ENCODE results near the gene SRGAP2B.
"Not testable (repeated sequence)": the region's sequence is repeated elsewhere in the genome, so short reads cannot be mapped to it uniquely, and the experiment has no call there.

SRGAP2B gene

GRCh38 chr1:145036019-145036418 is 59.1 kb downstream of the SRGAP2B start:
- not testable (repeated sequence) for H3F3A ChIP-seq (ENCODE audit: control insufficient read depth, insufficient read depth); H3K27ac ChIP-seq (ENCODE audit: low read depth, low read length); H3K27me3 ChIP-seq (ENCODE audit: control insufficient read depth, low read length); H3K9me3 ChIP-seq (ENCODE audit: control insufficient read depth, insufficient read depth, low read length); H3K9me2 ChIP-seq (replicated peaks; ENCODE audit: control insufficient read depth, low read length); H3K4me2 ChIP-seq (ENCODE audit: low read length); H3K4me1 ChIP-seq (ENCODE audit: control insufficient read depth, low read length); H3K36me3 ChIP-seq (ENCODE audit: control insufficient read depth, low read length); H3K79me2 ChIP-seq (ENCODE audit: control insufficient read depth, low read length); H4K20me1 ChIP-seq (ENCODE audit: control insufficient read depth, insufficient read depth, low read depth, low read length); H3K4me3 ChIP-seq (ENCODE audit: low read length)

GRCh38 chr1:145033523-145033922 is 61.6 kb downstream of the SRGAP2B start:
- not testable (repeated sequence) for H3K27me3 ChIP-seq (ENCODE audit: control insufficient read depth, low read length); H3K9me3 ChIP-seq (ENCODE audit: control insufficient read depth, insufficient read depth, low read length)

GRCh38 chr1:145027251-145027650 is 67.9 kb downstream of the SRGAP2B start:
- not testable (repeated sequence) for H3K4me2 ChIP-seq (ENCODE audit: low read length); H3K9me2 ChIP-seq (replicated peaks; ENCODE audit: control insufficient read depth, low read length); H3K79me2 ChIP-seq (ENCODE audit: control insufficient read depth, low read length); H3F3A ChIP-seq (ENCODE audit: control insufficient read depth, insufficient read depth); H3K27ac ChIP-seq (ENCODE audit: low read depth, low read length); H4K20me1 ChIP-seq (ENCODE audit: control insufficient read depth, insufficient read depth, low read depth, low read length); H3K9me3 ChIP-seq (ENCODE audit: control insufficient read depth, insufficient read depth, low read length); H3K4me3 ChIP-seq (ENCODE audit: low read length); H3K36me3 ChIP-seq (ENCODE audit: control insufficient read depth, low read length); H3K4me1 ChIP-seq (ENCODE audit: control insufficient read depth, low read length); H3K27me3 ChIP-seq (ENCODE audit: control insufficient read depth, low read length)

More at GRCh38 chr1:145033523-145033922, 61.6 kb downstream of the SRGAP2B start:
- not testable (repeated sequence) for H3K27ac ChIP-seq (ENCODE audit: low read depth, low read length); H3K4me1 ChIP-seq (ENCODE audit: control insufficient read depth, low read length); H3F3A ChIP-seq (ENCODE audit: control insufficient read depth, insufficient read depth); H3K4me3 ChIP-seq (ENCODE audit: low read length); H3K4me2 ChIP-seq (ENCODE audit: low read length); H3K36me3 ChIP-seq (ENCODE audit: control insufficient read depth, low read length); H3K79me2 ChIP-seq (ENCODE audit: control insufficient read depth, low read length); H4K20me1 ChIP-seq (ENCODE audit: control insufficient read depth, insufficient read depth, low read depth, low read length); H3K9me2 ChIP-seq (replicated peaks; ENCODE audit: control insufficient read depth, low read length)

GRCh38 chr1:145025286-145025685 is 69.8 kb downstream of the SRGAP2B start:
- H3K27me3 ChIP-seq (ENCODE audit: control insufficient read depth, low read length); H3K4me1 ChIP-seq (ENCODE audit: control insufficient read depth, low read length); H3K9me3 ChIP-seq (ENCODE audit: control insufficient read depth, insufficient read depth, low read length); H3K9me2 ChIP-seq (replicated peaks; ENCODE audit: control insufficient read depth, low read length); H3F3A ChIP-seq (ENCODE audit: control insufficient read depth, insufficient read depth); H3K27ac ChIP-seq (ENCODE audit: low read depth, low read length); H4K20me1 ChIP-seq (ENCODE audit: control insufficient read depth, insufficient read depth, low read depth, low read length); H3K4me2 ChIP-seq (ENCODE audit: low read length); H3K36me3 ChIP-seq (ENCODE audit: control insufficient read depth, low read length); H3K4me3 ChIP-seq (ENCODE audit: low read length); H3K79me2 ChIP-seq (ENCODE audit: control insufficient read depth, low read length): not testable (repeated sequence)

- not testable (repeated sequence) for H3K4me2 ChIP-seq (ENCODE audit: low read length); H3K36me3 ChIP-seq (ENCODE audit: control insufficient read depth, low read length); H3K27ac ChIP-seq (ENCODE audit: low read depth, low read length)
Observed at GRCh38 chr1:145022259-145022658, 72.9 kb downstream of the SRGAP2B start.

GRCh38 chr1:145021749-145022148 is 73.4 kb downstream of the SRGAP2B start:
- H3K9me2 ChIP-seq (replicated peaks; ENCODE audit: control insufficient read depth, low read length); H3K36me3 ChIP-seq (ENCODE audit: control insufficient read depth, low read length); H3K4me1 ChIP-seq (ENCODE audit: control insufficient read depth, low read length); H3K9me3 ChIP-seq (ENCODE audit: control insufficient read depth, insufficient read depth, low read length); H3K27me3 ChIP-seq (ENCODE audit: control insufficient read depth, low read length); H3K27ac ChIP-seq (ENCODE audit: low read depth, low read length); H3K4me3 ChIP-seq (ENCODE audit: low read length); H3K4me2 ChIP-seq (ENCODE audit: low read length); H3F3A ChIP-seq (ENCODE audit: control insufficient read depth, insufficient read depth); H3K79me2 ChIP-seq (ENCODE audit: control insufficient read depth, low read length); H4K20me1 ChIP-seq (ENCODE audit: control insufficient read depth, insufficient read depth, low read depth, low read length): not testable (repeated sequence)

More at GRCh38 chr1:145022259-145022658, 72.9 kb downstream of the SRGAP2B start:
- not testable (repeated sequence) for H3K9me2 ChIP-seq (replicated peaks; ENCODE audit: control insufficient read depth, low read length); H4K20me1 ChIP-seq (ENCODE audit: control insufficient read depth, insufficient read depth, low read depth, low read length); H3F3A ChIP-seq (ENCODE audit: control insufficient read depth, insufficient read depth); H3K27me3 ChIP-seq (ENCODE audit: control insufficient read depth, low read length); H3K9me3 ChIP-seq (ENCODE audit: control insufficient read depth, insufficient read depth, low read length); H3K79me2 ChIP-seq (ENCODE audit: control insufficient read depth, low read length); H3K4me1 ChIP-seq (ENCODE audit: control insufficient read depth, low read length); H3K4me3 ChIP-seq (ENCODE audit: low read length)

- not testable (repeated sequence) for H3K9me2 ChIP-seq (replicated peaks; ENCODE audit: control insufficient read depth, low read length); H3K4me1 ChIP-seq (ENCODE audit: control insufficient read depth, low read length); H3F3A ChIP-seq (ENCODE audit: control insufficient read depth, insufficient read depth); H4K20me1 ChIP-seq (ENCODE audit: control insufficient read depth, insufficient read depth, low read depth, low read length); H3K27ac ChIP-seq (ENCODE audit: low read depth, low read length); H3K27me3 ChIP-seq (ENCODE audit: control insufficient read depth, low read length); H3K9me3 ChIP-seq (ENCODE audit: control insufficient read depth, insufficient read depth, low read length); H3K4me2 ChIP-seq (ENCODE audit: low read length); H3K36me3 ChIP-seq (ENCODE audit: control insufficient read depth, low read length); H3K4me3 ChIP-seq (ENCODE audit: low read length); H3K79me2 ChIP-seq (ENCODE audit: control insufficient read depth, low read length)
Observed at GRCh38 chr1:145019709-145020108, 75.4 kb downstream of the SRGAP2B start.

- not testable (repeated sequence) for H3K9me2 ChIP-seq (replicated peaks; ENCODE audit: control insufficient read depth, low read length); H3K4me1 ChIP-seq (ENCODE audit: control insufficient read depth, low read length); H3K9me3 ChIP-seq (ENCODE audit: control insufficient read depth, insufficient read depth, low read length); H3K27ac ChIP-seq (ENCODE audit: low read depth, low read length); H4K20me1 ChIP-seq (ENCODE audit: control insufficient read depth, insufficient read depth, low read depth, low read length); H3K4me2 ChIP-seq (ENCODE audit: low read length); H3K27me3 ChIP-seq (ENCODE audit: control insufficient read depth, low read length); H3K4me3 ChIP-seq (ENCODE audit: low read length); H3F3A ChIP-seq (ENCODE audit: control insufficient read depth, insufficient read depth); H3K36me3 ChIP-seq (ENCODE audit: control insufficient read depth, low read length); H3K79me2 ChIP-seq (ENCODE audit: control insufficient read depth, low read length)
Observed at GRCh38 chr1:145017725-145018124, 77.4 kb downstream of the SRGAP2B start.

GRCh38 chr1:145016492-145016862 is 78.7 kb downstream of the SRGAP2B start:
- not testable (repeated sequence) for H3F3A ChIP-seq (ENCODE audit: control insufficient read depth, insufficient read depth); H3K4me3 ChIP-seq (ENCODE audit: low read length); H3K27ac ChIP-seq (ENCODE audit: low read depth, low read length); H3K36me3 ChIP-seq (ENCODE audit: control insufficient read depth, low read length); H3K4me1 ChIP-seq (ENCODE audit: control insufficient read depth, low read length); H4K20me1 ChIP-seq (ENCODE audit: control insufficient read depth, insufficient read depth, low read depth, low read length); H3K79me2 ChIP-seq (ENCODE audit: control insufficient read depth, low read length); H3K9me3 ChIP-seq (ENCODE audit: control insufficient read depth, insufficient read depth, low read length); H3K4me2 ChIP-seq (ENCODE audit: low read length); H3K9me2 ChIP-seq (replicated peaks; ENCODE audit: control insufficient read depth, low read length); H3K27me3 ChIP-seq (ENCODE audit: control insufficient read depth, low read length)

Measured in DOHH2 (cell line).